Muscle of arm (tissue), 12 donors: ENCODE results near the gene H2AZ2. TPM values are rescaled to one million over a fixed set of nuclear protein-coding genes. Genes with fewer than 3 reads are reported as not detected.
"Not testable (repeated sequence)": the region's sequence is repeated elsewhere in the genome, so short reads cannot be mapped to it uniquely, and the experiment has no call there.

Source experiments
- DNase-seq: peaks from one replicate; pipeline ENCODE4 v3.0.0-alpha.2; 2013
- polyA plus RNA-seq, 12 donors: library from polyadenylated mRNA; unstranded; fragments of 120-200 nt; gene quantifications; one replicate each; pipeline ENCODE4 v1.2.1, GENCODE V29; 2013; ENCODE audit not compliant: insufficient read length in 12 of 12

The H2AZ2 gene
- polyA plus RNA-seq, 12 donors: 95.5 to 699 (median 149) TPM

DNA sequence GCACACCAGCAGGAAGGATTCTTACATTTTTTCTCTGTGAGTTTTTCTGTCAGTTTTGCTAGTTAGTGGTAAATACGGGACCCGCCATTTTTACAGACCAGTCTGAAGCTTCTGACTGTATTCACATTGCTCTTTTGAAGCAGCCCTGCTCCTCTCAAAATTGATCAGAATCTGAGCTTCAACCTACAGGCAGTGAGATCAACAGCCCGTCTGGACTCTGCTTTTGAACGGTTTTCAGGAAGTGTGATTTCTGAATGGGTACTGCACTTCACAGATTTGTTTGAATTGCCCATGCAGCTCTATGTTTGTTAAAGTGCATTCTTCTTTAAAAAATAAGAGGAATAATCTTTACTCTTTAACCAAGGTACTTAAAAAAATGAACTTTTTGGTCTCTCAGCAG, 28.5 kb upstream of the H2AZ2 start:
- DNase-seq: no peak

DNA sequence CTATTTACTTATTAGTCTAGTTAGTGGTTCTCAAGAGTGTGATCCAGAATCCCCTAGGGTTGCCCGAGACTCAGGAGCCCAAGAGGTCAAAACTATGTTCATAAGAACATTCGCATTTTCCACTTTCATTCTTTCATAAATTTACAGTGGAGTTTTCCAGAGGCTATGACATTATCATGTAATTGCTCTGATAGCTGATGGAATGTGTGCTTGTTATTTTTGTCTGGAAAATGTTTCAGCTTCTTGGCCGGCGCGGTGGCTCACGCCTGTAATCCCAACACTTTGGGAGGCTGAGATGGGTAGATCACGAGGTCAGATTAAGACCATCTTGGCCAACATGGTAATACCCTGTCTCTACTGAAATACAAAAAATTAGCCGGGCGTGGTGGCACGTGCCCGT, 27.4 kb upstream of the H2AZ2 start:
- DNase-seq: no peak

DNA sequence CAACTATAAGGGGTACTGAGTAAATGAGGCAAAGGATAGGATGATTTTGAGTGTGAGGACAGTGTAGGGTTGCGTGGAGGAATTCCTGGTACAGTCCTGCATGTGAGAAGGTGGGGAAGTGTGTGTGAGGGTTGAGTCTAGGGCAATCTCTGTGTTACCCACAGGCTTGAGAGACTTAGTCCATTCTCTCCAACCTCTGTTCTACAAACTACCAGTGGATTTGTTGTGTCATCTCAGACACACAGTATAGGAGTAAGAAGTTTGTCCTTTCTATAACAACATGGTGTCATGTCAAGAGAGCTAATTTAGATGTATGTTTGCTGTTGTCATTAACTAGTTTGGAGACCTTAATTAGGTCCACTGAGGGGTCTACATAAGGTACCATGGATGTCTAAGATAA, 24.9 kb upstream of the H2AZ2 start:
- DNase-seq: no peak

DNA sequence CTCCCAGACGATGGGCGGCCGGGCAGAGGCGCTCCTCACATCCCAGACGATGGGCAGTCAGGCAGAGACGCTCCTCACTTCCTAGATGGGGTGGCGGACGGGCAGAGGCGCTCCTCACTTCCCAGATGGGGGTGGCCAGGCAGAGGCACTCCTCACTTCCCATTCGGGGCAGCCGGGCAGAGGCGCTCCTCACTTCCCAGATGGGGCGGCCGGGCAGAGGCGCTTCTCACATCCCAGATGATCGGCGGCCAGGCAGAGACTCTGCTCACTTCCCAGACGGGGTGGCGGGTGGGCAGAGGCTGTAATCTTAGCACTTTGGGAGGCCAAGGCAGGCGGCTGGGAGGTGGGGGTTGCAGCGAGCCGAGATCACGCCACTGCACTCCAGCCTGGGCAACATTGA, 24.0 kb upstream of the H2AZ2 start:
- not testable (repeated sequence) for DNase-seq

DNA sequence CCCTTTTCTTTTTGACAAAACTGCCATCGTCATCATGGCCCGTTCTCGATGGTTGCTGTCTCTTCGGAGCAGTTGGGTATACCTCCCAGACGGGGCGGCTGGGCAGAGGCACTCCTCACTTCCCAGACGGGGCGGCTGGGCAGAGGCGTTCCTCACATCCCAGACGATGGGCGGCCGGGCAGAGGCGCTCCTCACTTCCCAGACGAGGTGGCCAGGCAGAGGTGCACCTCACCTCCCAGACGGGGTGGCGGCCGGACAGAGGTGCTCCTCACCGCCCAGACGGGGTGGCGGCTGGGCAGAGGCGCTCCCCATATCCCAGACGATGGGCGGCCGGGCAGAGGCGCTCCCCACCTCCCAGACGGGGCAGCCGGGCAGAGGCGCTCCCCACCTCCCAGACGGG, 22.9 kb upstream of the H2AZ2 start:
- DNase-seq: not testable (repeated sequence)

DNA sequence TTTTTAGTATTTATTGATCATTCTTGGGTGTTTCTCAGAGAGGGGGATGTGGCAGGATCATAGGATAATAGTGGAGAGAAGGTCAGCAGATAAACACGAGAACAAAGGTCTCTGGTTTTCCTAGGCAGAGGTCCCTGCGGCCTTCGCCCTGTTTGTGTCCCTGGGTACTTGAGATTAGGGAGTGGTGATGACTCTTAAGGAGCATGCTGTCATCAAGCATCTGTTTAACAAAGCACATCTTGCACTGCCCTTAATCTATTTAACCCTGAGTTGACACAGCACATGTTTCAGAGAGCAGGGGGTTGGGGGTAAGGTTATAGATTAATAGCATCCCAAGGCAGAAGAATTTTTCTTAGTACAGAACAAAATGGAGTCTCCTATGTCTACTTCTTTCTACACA, 22.4 kb upstream of the H2AZ2 start:
- not testable (repeated sequence) for DNase-seq

DNA sequence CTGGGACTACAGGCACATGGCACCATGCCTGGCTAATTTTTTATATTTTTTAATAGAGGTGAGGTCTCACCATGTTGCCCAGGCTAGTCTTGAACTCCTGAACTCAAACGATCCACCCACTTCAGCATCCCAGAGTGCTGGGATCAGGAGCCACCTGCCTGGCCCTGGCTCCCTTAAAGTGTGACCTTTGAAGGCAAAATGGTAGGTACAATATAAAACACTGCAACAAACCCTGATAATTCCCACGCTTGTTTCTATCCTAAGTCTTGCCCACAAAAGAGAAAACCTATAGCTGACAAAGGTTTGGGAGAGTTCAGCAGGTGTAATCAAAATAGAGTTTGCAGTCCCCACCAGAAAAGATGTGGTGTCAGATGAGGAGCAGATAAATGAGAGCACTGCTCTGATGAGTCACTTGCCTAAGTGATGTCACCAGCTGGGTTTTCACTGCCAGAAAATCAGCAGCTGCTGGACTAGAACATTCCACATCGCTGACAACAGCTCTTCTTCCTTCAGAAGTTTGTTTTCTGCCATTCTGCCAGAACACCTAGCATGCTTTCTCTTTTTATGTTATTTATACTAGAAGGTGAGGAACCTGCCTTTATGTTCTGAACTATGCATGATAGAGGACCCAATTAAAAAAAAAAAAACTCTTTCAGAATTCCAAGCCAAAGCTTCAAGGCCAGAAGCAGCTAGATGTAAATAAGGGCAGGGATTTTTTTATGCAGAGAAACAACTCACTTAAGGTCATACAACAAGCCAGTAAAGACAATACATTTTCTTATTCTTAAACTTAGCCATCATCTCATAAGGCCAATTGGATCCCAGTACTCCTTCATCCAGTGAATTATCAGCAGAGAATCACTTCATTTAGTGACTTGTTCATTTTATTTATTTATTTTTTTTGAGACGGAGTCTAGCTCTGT, 19.4 kb upstream of the H2AZ2 start:
- DNase-seq: peak; percentile 39

DNA sequence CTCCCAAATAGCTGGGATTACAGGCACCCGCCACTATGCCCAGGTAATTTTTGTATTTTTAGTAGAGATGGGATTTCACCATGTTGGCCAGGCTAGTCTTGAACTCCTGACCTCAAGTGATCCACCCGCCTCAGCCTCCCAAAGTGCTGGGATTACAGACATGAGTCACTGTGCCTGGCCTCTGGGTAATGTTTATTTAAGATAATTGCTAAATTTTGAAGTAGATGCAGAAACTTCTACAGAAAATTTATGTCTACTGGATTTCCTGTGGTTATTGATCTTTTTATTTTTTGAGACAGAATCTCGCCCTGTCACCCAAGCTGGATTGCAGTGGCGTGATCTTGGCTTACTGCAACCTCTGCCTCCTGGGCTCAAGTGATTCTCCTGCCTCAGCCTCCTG, 14.1 kb upstream of the H2AZ2 start:
- not testable (repeated sequence) for DNase-seq

DNA sequence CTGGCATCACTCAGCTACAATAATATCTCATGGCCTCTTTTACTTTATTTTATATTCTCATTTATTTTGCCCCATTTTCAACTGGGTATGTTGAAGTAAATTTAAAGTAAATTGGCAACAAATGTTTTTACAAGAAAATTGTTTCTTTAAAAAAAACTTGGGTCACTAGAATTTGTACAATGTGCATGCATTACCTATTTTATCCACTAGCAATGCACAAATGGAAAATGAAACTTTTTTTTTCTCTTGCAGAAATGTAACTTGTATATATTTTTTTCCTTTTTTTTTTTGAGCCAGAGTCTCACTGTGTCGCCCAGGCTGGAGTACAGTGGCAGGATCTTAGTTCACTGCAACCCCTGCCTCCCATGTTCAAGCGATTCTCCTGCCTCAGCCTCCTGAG, 10.3 kb upstream of the H2AZ2 start:
- DNase-seq: no peak

DNA sequence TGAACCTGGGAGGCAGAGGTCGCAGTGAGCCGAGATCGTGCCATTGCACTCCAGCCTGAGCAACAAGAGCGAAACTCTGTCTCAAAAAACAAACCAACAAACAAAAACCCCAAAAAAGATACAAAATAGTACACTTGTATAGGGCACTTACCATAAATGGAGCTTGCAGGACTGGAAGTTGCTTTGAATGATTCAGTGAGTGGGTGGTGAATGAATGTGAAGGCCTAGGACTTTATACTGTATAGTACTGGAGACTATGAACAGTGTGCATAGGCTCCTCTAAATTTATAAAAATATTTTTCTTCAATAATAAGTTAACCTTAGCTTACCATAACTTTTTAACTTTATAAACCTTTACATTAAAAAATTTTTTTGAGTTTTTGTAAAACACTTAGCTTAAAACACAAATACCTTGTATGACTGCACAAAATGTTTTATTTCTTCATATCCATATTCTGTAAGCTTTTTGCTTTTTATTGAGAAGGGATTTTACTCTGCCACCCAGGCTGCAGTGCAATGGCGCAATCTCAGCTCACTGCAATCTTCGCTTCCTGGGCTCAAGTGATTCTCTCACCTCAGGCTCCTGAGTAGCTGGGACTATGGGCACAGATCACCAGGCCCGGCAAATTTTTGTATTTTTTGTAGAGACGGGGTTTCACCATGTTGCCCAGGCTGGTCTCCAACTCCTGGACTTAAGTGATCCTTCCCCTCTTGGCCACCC, 6.9 kb upstream of the H2AZ2 start:
- no peak for DNase-seq

DNA sequence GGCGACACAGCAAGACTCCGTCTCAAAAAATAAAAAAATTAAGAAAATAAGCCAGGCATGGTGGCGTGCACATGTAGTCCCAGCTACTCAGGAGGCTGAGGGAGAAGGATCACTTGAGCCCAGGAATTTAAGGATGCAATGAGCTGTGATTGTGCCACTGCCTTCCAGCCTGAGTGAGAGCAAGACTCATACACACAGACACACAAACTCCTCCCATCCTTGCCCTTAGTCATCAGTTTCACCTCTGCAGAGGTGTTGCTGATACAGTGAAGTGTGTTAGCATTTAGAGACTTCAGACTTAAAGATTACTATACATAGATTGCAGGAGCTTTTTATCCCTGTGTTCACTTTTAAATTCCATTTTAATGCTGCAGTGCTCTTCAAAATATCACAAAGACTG, 5.5 kb upstream of the H2AZ2 start:
- DNase-seq: no peak

DNA sequence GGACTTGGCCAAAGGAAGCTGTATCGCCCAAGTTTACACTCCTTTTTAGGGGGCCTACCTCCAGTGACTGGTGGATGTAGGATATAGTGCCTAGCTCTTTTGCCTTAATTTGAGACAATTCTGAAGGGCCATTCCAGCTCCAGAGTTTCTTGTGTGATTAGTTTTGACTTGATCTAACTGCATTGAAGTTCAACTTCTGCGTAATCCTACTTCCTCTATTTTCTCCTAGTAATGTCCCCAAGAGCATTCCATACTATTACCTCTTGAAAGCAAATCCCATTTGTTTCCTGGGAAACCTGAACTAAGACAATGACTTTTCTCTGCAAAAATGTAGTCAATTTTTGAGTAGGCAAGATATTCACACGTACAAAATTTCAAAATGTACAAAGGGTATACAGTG, 4.7 kb upstream of the H2AZ2 start:
- no peak for DNase-seq

DNA sequence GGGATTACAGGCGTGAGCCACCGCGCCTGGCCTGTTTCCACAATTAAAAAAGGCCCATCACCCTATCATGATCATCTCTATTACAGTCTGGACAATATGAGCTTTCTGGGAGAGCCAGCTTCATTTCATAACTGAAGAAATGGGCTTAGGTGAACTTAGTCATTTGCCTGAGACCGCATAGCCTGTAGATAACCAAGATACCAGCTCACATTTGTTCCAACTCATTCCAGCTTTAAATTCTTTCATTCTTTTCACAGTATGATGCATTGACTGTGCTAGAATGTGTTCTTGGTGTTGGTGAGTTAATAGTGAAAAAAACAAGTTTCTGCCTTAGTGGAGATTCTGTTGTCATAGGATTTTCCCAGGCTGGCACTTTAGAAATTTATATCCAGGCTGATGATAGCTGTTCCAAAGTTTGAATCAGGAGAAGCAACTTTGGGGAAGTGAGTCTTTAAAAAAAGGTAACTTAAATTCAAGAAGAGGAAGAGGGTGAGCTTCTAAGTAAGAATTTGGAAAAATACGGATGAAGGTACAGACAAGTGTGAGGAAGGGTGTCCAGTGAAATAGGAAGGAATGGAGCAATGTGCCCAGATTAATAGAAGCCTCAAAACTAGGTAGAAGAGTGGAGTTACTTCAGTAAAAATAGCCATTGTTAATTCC, 2.1 kb upstream of the H2AZ2 start:
- DNase-seq: no peak

DNA sequence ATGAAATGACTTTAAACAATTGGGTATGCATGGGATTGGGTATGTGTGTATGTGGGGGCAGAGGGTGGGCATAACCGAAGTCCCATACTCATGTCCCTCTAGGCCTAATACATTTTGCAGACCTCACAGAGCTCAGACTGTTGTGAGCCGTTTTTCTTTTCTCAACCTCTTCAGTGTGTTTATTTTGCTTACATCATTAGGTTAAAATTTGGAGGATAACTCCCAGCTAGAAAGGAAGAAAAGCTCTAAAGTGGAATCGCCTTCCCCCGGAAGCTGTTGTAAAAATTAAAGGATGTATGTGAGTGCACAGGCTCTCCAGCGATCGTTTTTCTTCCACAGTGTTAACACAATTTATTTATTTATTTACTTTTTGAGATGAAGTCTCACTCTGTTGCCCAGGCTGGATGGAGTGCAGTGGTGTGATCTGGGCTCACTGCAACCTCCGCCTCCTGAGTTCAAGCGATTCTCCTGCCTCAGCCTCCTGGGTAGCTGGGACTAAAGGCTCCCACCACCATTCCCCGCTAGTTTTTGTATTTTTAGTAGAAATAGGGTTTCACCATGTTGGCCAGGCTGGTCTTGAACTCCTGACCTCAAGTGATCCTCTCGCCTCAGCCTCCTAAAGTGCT, 1.5 kb upstream of the H2AZ2 start:
- no peak for DNase-seq

DNA sequence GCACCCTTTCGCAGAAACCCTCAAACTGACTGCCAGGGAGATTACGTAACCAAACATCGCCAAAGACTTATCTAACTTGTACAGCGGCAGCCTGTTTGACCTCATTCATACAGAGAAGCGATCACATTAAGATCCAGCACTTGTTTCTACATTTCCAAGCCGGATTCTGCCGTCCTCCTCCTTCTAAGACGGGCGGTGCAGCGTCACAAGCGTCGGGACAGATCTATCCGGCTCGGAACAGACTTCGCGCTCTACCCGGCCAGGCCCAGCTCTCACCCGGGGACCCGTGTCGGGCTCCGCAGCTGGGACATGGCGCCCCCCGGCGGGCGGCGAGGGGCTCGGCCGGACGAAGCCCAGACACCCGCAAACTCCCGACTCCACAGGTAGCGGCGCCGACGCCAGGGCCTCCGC, 373 bp downstream of the H2AZ2 start:
- DNase-seq: peak; percentile 92

DNA sequence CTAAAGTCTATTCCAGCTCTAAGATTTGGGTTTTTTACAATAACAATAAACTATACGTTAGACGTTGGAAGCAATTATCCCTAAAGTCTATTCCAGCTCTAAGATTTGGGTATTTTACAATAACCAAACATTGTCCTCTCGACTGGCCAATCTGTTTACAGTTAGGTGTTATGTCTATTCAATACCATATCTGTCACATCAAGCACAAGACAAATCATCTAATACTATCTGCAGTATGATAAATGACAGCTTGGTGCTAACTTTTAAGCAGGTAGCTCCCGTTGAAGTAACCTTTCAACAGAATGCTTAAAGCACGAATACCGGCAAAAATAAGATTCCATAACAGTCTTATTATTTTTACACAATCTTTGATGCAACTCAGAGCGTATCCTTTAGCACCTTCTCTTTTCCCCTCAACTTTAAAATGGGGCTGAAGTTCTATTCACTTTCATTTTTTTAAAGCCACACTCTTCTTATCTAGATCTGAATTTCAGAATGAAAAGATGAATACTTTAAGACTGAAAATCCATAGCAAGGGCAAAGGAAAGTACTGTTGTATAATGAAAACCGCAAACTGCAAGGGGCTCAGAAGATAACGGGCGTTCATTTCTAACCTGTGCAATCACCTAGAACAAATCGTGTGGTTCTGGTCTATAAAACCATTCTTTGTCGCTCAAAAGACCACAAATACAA, 925 bp downstream of the H2AZ2 start:
- peak; percentile 15 for DNase-seq

DNA sequence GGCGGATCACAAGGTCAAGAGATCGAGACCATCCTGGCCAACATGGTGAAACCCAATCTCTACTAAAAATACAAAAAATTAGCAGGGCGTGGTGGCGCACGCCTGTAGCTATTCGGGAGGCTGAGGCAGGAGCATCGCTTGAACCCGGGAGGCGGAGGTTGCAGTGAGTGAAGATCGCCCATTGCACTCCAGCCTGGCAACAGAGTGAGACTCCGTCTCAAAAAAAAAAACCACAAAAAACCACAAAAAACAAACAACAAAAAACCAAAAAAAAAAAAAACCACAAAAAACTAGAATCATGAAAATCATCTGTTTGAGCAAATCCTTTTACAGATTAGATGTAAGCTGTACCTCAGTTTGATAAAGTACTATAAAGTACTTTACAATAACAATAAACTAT, 1.5 kb downstream of the H2AZ2 start:
- DNase-seq: not testable (repeated sequence)

DNA sequence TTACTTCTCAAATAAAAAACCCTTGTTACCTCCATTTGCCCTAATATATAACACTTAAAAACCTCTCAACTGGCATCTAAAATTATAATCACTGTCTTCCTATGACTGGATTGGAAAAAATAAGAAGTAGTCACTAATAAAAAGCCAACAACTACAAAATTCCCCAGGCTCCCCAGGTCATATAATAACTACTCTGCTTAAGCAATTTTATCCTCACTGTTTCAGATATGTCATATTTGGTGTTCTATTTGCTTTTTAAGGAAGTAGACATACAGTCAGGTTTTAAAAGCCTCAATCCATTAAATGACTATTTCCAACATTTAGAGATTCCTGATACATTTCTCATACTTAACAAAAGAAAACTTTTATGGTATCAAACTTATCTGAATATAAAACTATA, 2.4 kb downstream of the H2AZ2 start:
- DNase-seq: no peak

DNA sequence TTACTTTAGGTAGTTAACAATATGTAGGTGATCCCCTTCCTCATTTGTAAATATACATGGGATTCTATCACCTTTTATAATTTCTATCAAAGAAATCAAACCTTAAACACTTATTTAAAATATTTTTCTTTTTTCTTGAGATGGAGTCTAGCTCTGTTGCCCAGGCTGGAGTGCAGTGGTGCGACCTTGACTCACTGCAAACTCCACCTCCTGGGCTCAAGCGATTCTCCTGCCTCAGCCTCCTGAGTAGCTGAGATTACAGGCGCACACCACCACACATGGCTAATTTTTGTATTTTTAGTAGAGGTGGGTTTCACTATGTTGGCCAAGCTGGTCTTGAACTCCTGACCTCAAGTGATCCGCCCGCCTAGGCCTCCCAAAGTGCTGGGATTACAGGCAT, 4.4 kb downstream of the H2AZ2 start:
- DNase-seq: not testable (repeated sequence)

DNA sequence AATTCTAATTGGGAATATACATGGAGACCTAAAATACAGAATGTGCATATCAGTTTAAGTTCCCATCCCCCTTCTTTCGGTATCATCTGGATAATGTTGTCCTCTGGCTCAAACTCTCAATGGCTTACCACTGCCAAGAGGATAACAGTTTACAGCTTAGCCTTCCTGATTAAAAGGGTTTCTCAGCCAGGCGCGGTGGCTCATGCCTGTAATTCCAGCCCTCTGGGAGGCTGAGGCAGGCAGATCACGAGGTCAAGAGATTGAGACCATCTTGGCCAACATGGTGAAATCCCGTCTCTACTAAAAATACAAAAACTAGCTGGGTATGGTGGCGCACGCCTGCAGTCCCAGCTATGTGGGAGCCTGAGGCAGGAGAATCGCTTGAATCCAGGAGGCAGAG, 5.2 kb downstream of the H2AZ2 start:
- DNase-seq: not testable (repeated sequence)

DNA sequence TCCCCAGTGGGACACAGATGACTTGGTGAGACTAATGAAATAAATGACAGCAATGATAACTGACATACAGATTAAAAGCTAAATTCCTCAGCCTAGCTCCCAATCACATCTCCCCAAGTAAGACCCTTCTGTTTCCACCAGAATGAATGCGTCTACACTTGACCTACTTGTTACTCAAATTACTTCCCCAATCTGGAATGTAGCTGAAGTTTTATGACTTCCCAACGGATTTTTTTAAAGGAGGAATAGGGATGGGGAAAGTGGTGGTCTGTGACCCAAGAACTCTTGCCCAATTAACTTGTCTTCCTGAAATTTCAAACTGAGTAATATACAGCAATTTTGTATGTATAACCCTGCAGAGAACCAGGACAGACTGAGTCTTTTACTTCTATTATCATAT, 9.1 kb downstream of the H2AZ2 start:
- DNase-seq: no peak

DNA sequence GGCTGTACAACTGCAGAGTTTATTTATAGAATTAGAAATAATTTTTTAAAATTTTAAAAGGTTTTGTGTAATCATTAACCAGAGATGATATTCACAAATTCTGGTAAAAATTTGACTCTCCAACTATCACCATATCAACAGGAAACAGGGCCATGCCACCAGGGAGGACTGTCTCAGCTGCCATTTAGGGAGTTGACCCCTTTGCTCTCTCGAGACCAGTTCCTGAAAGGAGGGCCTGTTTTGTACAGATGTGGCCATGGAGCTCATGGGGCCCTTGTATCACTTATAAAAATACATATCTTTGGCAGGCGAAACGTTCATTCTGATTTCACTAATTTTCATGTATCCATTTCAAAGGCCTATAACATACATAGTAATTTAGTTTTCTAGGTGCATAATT, 20.3 kb downstream of the H2AZ2 start:
- no peak for DNase-seq
